GM19395 (cell line): ENCODE measurements around the gene TRIO.

Experiments used
- ATAC-seq: cut with Tn5 transposase; IDR thresholded peaks from one replicate; pipeline ENCODE4 v1.9.1; 2021; ENCODE audit warnings: mild to moderate bottlenecking, moderate library complexity; ENCODE audit not compliant: unreplicated experiment

TRIO gene

GRCh38 chr5:14310901-14311300 is 167.8 kb downstream of the TRIO start:
- ATAC-seq: no peak

DNA sequence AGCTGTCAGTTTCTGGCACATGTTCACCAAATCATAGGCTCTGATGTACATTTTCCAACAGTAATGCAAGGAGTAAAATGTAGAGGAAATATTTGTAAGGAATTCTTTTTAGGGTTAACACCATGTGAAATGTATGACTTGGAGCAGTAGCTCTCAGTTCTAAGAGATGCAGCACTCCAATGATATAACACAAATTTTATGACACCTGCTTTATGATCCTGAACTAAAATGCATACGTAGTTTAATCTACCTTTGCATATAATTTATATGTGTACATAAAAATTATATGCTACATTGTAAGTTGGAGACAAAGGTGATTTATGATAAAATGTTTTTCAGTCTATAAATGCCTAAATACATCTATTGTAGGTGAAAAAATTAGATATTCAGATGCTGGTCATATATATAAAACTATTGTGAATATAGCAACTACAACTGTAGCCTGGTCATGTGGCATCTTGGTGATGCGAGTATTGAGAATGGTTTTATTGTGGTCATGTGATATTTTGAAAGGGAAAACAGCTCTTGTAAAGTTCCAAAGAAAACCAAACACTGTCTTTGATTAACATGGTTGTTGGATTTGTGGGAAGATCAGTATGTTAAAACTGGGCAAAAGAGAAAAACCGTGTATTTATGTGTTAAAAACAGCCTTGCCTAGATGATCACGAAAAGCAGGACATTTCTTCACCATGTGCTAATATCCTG is 171.0 kb downstream of the TRIO start:
- no peak for ATAC-seq

DNA sequence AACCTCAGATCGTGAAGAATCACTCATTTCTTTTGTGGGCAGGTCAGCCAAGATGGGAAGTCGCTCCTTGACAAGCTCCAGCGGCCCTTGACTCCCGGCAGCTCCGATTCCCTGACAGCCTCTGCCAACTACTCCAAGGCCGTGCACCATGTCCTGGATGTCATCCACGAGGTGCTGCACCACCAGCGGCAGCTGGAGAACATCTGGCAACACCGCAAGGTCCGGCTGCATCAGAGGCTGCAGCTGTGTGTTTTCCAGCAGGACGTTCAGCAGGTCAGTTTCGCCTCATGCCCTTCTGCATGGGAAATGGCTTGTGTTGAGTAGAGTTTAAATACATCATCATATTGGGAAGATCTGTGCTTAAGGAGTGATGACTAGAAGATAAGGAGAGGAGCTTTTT is 173.3 kb downstream of the TRIO start:
- ATAC-seq: no peak

DNA sequence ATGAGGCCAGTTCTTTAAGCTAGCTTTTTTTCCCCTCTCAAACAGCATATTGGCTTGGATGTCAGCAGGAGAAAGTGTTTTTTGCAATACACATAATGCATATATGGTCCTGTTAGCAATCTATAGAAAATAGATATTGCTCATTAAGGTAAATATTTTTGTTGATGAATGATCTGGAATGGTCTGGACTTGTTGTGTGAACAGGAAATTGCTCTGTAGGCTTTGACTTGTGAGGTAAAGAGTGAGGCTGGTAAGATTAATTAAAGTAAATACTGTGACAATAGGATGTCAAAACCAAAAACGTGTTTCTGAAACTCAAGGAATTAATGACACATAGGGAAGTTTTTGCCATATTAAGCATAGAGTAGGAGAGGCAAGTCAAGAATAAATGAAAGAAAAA is 176.0 kb downstream of the TRIO start:
- no peak for ATAC-seq

DNA sequence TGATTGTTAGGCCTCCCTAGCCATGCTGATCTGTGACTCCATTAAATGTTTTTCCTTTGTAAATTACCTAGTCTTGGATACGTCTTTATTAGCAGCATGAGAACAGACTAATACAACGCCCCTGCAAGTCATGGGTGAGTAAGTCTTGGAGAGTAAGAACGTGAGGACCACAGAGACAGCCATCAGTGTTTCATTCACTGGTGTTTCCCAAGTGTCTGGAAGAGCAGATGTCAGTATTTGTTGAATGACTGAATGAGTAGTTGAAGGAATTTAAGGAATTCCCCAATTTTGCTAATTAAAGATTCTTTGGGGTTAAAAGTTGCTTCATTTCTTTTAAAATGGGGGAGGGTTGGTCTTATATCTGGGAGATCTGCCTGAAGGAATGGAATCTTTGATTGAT is 178.8 kb downstream of the TRIO start:
- ATAC-seq: no peak

DNA sequence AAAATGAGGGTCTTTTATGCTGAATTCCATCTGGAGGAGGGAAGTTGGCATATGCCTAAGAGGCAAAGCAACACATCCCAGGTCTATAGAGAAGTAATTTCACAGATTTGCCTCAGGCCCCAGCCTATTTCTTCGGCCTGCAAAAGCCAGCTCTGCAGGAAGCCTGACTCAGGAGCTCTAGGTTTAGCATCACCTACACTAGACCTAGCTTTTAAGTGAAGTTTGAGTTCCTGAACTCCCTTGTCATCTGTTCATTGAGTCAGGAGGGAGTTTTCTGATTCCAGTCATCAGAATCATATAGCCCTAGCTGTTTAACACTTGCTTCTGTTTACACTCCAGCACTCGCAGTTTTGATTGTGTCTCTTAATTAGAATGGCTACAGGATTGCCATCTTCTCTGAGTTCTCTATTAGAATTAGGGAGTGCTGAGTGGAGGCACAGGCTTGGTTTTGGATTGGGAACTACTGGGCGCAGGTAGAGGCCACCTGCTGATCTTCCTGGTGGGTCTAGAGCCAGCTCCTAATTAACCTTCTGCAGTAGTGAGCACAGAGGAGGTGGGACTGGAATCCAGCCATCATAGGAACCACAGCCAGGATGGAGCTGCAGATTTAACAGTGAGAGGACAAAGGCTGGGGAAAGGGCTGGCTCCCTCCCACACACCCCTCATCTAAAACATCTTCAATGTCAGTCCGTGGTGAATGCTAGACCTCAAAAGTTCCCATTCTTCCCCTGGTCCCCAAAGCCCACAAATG is 179.5 kb downstream of the TRIO start:
- no peak for ATAC-seq

DNA sequence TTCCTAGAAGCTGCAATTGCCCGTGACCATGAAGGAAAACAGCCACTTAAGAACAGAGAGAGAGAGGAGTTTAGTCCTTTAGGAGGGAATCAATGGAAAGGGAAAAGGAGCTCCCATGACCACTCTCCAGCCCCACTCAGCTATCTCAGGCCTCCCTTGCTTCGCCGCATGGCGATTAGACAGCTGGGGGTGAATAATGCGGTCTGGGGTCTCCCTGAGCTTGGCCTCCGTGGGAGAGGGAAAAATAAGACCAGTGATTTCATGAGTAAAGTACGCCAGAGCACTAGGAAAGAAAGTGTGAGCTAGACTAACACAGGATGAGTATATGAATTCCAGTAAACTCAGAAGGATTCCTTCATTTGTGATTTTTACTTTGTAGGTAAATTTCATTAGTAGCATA is 180.3 kb downstream of the TRIO start:
- ATAC-seq: no peak

DNA sequence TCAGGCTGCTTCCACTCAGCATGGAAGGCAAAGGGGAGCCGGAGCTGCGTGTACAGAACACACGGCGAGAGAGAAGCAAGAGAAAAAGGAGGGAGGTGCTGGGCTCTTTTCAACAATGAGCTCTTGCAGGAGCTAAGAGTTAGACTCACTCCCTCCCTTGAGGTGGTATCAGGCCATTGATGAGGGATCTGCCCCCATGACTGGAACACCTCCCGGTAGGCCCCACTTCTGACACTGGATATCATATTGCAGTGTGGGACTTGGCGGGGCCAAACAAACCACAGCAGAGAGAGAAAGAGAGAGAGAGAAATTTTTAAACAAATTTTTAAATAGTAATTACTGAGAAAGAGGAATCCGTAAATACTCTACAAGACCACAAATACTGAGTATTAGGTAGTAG is 182.2 kb downstream of the TRIO start:
- no peak for ATAC-seq

GRCh38 chr5:14326035-14326903 is 183.1 kb downstream of the TRIO start:
- no peak for ATAC-seq

GRCh38 chr5:14327624-14328023 is 184.5 kb downstream of the TRIO start:
- ATAC-seq: no peak

DNA sequence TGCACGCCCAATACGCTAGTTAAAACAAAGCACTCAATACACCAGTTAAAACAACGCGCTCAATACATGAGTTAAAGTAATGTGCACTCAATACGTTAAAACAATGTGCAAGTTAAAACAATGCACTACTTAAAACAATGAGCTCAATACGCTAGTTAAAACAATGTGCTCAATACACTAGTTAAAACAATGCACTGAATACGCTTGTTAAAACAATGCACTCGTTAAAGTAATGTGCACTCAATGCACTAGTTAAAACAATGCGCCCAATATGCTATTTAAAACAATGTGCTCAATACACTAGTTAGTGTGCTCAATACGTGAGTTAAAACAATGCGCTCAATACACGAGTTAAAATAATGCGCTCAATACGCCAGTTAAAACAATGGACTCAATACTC is 185.0 kb downstream of the TRIO start:
- no peak for ATAC-seq

DNA sequence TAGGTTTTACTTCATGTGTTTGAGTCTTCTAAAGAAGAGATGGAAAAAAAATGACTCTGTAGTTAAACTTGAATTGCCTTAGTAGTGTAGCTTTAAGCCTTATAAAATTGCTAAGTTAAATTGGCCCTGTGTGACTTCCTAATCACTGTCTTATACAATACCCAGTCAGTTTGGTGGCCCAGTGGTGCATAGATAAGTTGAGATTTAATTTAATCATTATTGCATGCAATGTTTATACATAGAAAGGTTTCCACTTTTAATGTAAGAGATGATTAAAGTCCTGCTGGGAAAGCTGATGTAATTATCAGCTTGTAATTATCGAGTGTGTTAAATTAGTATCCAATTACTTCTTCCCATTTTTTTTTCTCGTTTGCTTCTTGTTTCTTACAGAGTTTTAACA is 187.1 kb downstream of the TRIO start:
- ATAC-seq: no peak

DNA sequence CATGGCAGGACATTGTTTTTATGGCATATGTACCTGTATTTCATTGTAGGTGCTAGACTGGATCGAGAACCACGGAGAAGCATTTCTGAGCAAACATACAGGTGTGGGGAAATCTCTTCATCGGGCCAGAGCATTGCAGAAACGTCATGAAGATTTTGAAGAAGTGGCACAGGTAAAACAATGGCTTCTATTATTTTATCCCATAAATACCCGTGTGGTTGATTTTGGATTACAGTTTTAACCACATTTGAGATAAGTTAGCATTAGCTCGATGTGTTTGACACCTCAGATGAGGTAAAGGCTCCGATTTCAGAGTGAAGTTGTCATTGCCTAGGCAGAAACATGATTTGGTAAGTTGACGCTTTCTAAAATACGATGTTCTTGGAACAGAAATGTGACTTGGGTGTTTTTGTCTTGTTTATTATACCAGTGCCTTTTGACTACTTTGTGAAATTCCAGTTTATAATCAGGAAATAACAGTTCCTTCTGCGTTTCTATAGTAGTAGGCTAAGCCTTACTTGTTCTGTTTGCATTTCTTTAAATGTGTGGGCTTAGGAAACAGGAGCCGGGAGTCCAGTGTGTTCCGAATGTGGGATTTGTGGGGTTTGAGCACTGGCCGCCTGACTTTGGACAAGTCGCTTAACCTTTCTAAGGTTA is 187.7 kb downstream of the TRIO start:
- ATAC-seq: no peak

DNA sequence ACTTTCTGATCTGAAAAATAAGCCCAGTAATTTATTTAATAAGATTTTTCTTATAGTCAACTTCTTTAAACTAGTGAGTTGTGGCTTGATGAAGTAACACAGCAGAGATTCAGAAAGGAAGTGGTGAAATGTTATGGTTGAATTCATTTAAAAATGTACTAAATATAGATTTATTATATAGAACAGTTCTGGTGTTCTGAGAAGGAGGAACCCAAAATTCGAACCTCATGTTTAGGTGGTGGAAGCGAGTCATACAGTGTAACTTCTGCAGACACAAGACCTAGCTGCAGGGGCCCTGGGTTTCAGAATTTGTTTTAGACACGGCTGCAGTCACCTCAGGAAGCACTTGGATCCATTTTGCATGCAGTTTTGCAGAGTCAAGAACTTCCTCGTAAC is 188.2 kb downstream of the TRIO start:
- peak; percentile 83 for ATAC-seq

DNA sequence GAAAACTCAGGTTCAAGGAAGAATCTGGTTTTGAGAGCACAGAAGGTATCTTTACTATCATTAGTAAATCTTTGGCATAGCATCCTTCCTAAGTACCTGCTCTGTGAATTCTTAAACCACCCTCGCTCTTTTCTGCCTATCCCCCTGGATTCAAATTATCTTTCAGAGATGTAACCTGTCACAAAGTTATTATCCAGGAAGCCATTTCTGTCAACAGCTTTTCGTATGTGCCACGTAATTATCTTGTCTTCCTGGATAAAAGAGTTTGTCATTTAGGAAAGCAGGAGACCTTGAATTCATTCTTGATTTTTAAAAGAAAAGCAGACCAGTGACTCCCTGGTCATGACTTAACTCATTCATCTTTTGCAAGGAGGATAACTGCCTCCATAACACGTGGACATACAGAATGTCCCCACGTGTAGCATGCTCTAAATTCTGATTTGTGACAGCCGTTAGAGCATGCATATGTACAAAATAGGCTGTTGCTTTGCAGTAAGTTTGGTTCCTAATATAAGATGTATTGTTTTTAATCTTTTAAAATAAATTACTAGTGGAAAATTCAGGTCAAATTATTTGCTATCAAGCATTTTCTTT is 189.0 kb downstream of the TRIO start:
- no peak for ATAC-seq

GRCh38 chr5:14332746-14333145 is 189.6 kb downstream of the TRIO start:
- ATAC-seq: no peak

DNA sequence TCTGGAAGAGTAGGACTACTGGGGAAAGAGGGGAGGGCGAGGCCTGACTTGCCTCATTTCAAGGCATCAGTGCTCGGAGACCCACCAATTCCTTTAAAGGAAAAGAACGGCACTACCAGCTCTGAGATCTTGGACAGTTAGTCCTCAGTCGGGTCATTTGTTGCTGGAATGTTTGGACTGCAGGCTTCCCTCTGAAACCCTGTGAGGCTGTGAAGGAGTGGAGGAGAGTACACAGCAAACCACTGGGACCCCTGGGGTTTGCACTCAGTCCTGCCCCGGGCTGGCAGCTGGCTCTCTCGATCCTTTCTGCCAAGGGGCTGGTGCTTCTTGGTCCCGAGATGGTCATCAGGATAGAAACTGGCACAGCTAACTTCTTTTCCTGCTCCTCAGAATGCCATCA is 194.5 kb downstream of the TRIO start:
- no peak for ATAC-seq

GRCh38 chr5:14339468-14339867 is 196.3 kb downstream of the TRIO start:
- ATAC-seq: no peak

DNA sequence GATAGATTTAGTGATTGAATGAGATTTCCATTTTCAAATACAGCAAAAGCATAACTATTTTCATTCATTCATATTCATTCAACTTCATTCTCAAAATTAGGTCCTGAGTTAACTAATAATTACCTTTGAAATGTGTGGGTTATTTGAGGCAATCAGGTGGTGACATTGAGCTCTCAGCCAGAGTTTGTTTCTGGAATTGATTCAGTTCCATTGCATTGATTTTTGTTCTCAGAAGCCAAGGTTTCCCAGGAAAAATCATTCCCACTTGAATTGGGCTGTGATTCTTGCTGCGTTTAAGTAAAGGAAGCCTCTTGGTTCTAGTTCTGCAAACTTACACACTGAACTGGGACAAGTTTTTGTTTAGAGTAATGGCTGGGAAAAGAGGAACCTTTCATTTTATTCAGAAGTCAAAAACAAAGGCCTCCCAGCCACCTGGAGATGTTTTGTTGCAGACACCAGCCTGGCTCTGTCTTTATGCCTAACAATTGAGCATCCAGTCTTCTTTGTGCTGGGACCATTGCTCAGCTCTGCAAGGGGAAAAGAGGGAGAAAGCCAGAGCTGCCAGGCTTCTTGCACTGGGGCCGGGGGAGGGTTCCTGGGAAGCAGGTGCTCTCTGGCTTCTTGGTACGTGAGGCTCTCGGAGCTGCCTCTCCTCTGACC is 198.6 kb downstream of the TRIO start:
- peak; percentile 14 for ATAC-seq

DNA sequence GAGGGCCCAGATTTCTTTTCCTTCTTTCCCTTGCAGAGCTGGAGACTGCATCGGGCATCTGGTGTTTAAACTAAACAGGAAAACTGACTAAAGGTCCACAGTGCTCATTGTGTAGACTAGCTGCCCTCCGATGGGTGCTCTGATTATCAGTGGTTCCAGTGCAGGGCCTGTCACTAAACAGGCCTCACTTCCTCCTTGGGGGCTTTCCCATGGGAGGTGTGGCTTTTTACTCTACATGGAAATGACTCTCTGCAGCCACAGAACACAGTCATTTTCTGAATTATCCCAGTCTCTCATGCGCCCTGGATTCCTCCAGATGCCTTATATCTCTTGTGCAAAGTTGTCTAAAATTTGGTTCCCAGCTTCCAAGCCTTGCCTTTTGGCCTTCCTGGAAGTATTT is 199.2 kb downstream of the TRIO start:
- peak; percentile 91 for ATAC-seq
